HepG2 (cell line): ENCODE measurements around the gene CAPN15. TPM values are rescaled to one million over a fixed set of nuclear protein-coding genes. Genes with fewer than 3 reads are reported as not detected.

Source experiments
- AGO2 ChIP-seq: fragments of 200-400 bp; formaldehyde crosslinking; optimal IDR thresholded peaks from 2 replicates; pipeline ENCODE3; 2017; ENCODE audit warnings: mild to moderate bottlenecking, low read depth, low read length, moderate library complexity
- MXD4 ChIP-seq: IDR thresholded peaks from 2 replicates; pipeline ENCODE4 v1.6.1; 2016; ENCODE audit warnings: mild to moderate bottlenecking, missing biosample characterization, missing genetic modification reagents
- ZHX2 ChIP-seq, 2 experiments: sonication (generic) in 1 of 2; formaldehyde crosslinking in 1 of 2; IDR thresholded peaks; 2 replicates each; pipeline versions ENCODE4 v1.6.1 to v1.9.0; 2014 to 2022; ENCODE audit warnings: antibody characterized with exemption in 1 of 2, borderline replicate concordance in 1 of 2, inconsistent platforms in 1 of 2, low read depth in 1 of 2, missing genetic modification reagents in 1 of 2
- ZNF329 ChIP-seq: sonication (generic); formaldehyde crosslinking; IDR thresholded peaks from 2 replicates; pipeline ENCODE4 v1.9.0; 2021; ENCODE audit warnings: low read depth, mild to moderate bottlenecking, missing genetic modification reagents
- polyA plus RNA-seq, 8 experiments: library from polyadenylated mRNA; depleted of rRNA in 3 of 8; stranded (reverse) in 7 of 8; unstranded in 1 of 8; fragments of >200 nt; fragmentation: Illumina TruSeq in 4 of 8; extraction: Trizol in 4 of 8; gene quantifications; 2 replicates each; pipeline versions ENCODE4 v1.2.1 to v1.2.3, GENCODE V29; 2011 to 2016; ENCODE audit warnings: low read depth in 4 of 8, missing spikeins in 1 of 8, mixed read lengths in 1 of 8; ENCODE audit not compliant: insufficient read depth in 1 of 8
- total RNA-seq, 5 experiments: library from RNA; depleted of rRNA; stranded (reverse); fragments of >200 nt; fragmentation: Illumina TruSeq; extraction: Trizol; gene quantifications; 2 replicates each; pipeline ENCODE4 v1.2.3, GENCODE V29; 2016; ENCODE audit warnings: low read depth in 1 of 5
- TF ChIP-seq, protein P1 (sequence below): sonication (generic); formaldehyde crosslinking; conservative IDR thresholded peaks from 2 replicates; pipeline ENCODE4 v1.4.0; 2020; ENCODE audit warnings: missing genetic modification reagents
- TF ChIP-seq, protein P2 (sequence below): sonication (generic); formaldehyde crosslinking; IDR thresholded peaks from 2 replicates; pipeline ENCODE4 v1.5.1; 2020; ENCODE audit warnings: mild to moderate bottlenecking, missing genetic modification reagents, borderline replicate concordance
- TF ChIP-seq, protein P3 (sequence below), 2 experiments: sonication (generic) in 1 of 2; formaldehyde crosslinking in 1 of 2; IDR thresholded peaks; 2 replicates each; pipeline versions ENCODE4 v1.4.0 to v1.6.1; 2016 to 2020; ENCODE audit warnings: borderline replicate concordance in 1 of 2, low read depth in 1 of 2, mild to moderate bottlenecking in 1 of 2, missing genetic modification reagents in 1 of 2

CAPN15 gene
- total and polyA plus RNA-seq, 2 of the 13 experiments (the other 11 are each of a cell fraction or from before 2014, with no cell fraction given), result 14.9 to 24.5 TPM

- no peak for TF ChIP-seq ZHX2 (IDR thresholded peaks at IDR 0.05; ENCODE audit: low read depth)
- peak; percentile 63; the same call in 1 of the 2 replicates for TF ChIP-seq ZHX2 (CRISPR knock-in tag; IDR thresholded peaks at IDR 0.05; ENCODE audit: borderline replicate concordance)
- peak; percentile 55 for TF ChIP-seq AGO2
- TF ChIP-seq ZNF329 (CRISPR knock-in tag), result no peak
- TF ChIP-seq, protein P1, sequence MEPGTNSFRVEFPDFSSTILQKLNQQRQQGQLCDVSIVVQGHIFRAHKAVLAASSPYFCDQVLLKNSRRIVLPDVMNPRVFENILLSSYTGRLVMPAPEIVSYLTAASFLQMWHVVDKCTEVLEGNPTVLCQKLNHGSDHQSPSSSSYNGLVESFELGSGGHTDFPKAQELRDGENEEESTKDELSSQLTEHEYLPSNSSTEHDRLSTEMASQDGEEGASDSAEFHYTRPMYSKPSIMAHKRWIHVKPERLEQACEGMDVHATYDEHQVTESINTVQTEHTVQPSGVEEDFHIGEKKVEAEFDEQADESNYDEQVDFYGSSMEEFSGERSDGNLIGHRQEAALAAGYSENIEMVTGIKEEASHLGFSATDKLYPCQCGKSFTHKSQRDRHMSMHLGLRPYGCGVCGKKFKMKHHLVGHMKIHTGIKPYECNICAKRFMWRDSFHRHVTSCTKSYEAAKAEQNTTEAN (CRISPR knock-in tag), result no peak
- TF ChIP-seq MXD4 (CRISPR knock-in tag), result 0 out of 2 replicates have a peak, but pooled peaks have one; percentile 46
- TF ChIP-seq, protein P2, sequence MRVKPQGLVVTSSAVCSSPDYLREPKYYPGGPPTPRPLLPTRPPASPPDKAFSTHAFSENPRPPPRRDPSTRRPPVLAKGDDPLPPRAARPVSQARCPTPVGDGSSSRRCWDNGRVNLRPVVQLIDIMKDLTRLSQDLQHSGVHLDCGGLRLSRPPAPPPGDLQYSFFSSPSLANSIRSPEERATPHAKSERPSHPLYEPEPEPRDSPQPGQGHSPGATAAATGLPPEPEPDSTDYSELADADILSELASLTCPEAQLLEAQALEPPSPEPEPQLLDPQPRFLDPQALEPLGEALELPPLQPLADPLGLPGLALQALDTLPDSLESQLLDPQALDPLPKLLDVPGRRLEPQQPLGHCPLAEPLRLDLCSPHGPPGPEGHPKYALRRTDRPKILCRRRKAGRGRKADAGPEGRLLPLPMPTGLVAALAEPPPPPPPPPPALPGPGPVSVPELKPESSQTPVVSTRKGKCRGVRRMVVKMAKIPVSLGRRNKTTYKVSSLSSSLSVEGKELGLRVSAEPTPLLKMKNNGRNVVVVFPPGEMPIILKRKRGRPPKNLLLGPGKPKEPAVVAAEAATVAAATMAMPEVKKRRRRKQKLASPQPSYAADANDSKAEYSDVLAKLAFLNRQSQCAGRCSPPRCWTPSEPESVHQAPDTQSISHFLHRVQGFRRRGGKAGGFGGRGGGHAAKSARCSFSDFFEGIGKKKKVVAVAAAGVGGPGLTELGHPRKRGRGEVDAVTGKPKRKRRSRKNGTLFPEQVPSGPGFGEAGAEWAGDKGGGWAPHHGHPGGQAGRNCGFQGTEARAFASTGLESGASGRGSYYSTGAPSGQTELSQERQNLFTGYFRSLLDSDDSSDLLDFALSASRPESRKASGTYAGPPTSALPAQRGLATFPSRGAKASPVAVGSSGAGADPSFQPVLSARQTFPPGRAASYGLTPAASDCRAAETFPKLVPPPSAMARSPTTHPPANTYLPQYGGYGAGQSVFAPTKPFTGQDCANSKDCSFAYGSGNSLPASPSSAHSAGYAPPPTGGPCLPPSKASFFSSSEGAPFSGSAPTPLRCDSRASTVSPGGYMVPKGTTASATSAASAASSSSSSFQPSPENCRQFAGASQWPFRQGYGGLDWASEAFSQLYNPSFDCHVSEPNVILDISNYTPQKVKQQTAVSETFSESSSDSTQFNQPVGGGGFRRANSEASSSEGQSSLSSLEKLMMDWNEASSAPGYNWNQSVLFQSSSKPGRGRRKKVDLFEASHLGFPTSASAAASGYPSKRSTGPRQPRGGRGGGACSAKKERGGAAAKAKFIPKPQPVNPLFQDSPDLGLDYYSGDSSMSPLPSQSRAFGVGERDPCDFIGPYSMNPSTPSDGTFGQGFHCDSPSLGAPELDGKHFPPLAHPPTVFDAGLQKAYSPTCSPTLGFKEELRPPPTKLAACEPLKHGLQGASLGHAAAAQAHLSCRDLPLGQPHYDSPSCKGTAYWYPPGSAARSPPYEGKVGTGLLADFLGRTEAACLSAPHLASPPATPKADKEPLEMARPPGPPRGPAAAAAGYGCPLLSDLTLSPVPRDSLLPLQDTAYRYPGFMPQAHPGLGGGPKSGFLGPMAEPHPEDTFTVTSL (CRISPR knock-in tag), result 0 out of 2 replicates have a peak, but pooled peaks have one; percentile 32
- TF ChIP-seq, protein P3, sequence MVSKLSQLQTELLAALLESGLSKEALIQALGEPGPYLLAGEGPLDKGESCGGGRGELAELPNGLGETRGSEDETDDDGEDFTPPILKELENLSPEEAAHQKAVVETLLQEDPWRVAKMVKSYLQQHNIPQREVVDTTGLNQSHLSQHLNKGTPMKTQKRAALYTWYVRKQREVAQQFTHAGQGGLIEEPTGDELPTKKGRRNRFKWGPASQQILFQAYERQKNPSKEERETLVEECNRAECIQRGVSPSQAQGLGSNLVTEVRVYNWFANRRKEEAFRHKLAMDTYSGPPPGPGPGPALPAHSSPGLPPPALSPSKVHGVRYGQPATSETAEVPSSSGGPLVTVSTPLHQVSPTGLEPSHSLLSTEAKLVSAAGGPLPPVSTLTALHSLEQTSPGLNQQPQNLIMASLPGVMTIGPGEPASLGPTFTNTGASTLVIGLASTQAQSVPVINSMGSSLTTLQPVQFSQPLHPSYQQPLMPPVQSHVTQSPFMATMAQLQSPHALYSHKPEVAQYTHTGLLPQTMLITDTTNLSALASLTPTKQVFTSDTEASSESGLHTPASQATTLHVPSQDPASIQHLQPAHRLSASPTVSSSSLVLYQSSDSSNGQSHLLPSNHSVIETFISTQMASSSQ (IDR thresholded peaks at IDR 0.05; ENCODE audit: low read depth), result no peak
- TF ChIP-seq, protein P3 (CRISPR knock-in tag; IDR thresholded peaks at IDR 0.05; ENCODE audit: borderline replicate concordance), result peak; percentile 13; the same call in 1 of the 2 replicates
Observed at GRCh38 chr16:533391-534123, 6.0 kb downstream of the CAPN15 start (continued).
